GM12878 (cell line): ENCODE results near the gene ADAMTS18. TPM values are rescaled to one million over a fixed set of nuclear protein-coding genes. Genes with fewer than 3 reads are reported as not detected.

Source experiments
- ATAC-seq: fragments of 200-7000 bp; cut with Tn5 transposase; 3 replicates; pipeline ENCODE4 v1.9.1; 2020; ENCODE audit warnings: mild to moderate bottlenecking, moderate library complexity
- BruUV-seq: library from RNA; stranded (reverse); fragments of 400-500 nt; replicated peaks from 2 replicates; lab custom pipeline; 2021; lab: Mats Ljungman, UMichigan
- CTCF ChIA-PET: fragments of 300-600 bp; sonication (Branson Sonifier 250); formaldehyde crosslinking; extraction: SDS; loops from one replicate; lab custom pipeline; 2021; ENCODE audit warnings: inconsistent platforms; lab: Yijun Ruan, JAX
- POLR2A ChIA-PET: fragments of 350-600 bp; formaldehyde crosslinking; extraction: SDS; loops from one replicate; lab custom pipeline; 2021; ENCODE audit warnings: inconsistent platforms; lab: Charles Lee
- RAD21 ChIA-PET: fragments of 300-600 bp; sonication (Branson Sonifier 250); formaldehyde crosslinking; loops from one replicate; lab custom pipeline; 2023; ENCODE audit warnings: antibody characterized with exemption; ENCODE audit not compliant: unreplicated experiment; lab: Charles Lee
- SMC1A ChIA-PET: fragments of 300-600 bp; sonication (Branson Sonifier 250); formaldehyde crosslinking; loops from one replicate; lab custom pipeline; 2023; ENCODE audit not compliant: unreplicated experiment, uncharacterized antibody; lab: Charles Lee
- DNase-seq: peaks from one replicate; pipeline ENCODE4 v3.0.0-alpha.2; 2011; ENCODE audit warnings: low read depth, low spot score
- FAIRE-seq: peaks from 3 replicates; lab custom pipeline; 2011; peaks lifted over from hg19 to GRCh38; lab: Jason Lieb, UNC
- H2AFZ ChIP-seq: 2 replicates; pipeline ENCODE4 v1.6.0; 2011; ENCODE audit warnings: low read depth, low read length, control low read depth; ENCODE audit not compliant: control insufficient read depth
- H3K27ac ChIP-seq: 2 replicates; pipeline ENCODE4 v1.5.1; 2011; ENCODE audit warnings: control low read depth; ENCODE audit not compliant: control insufficient read depth, insufficient read depth
- H3K27me3 ChIP-seq, 2 experiments: replicated peaks in 1 of 2; 2 replicates each; pipeline versions ENCODE4 v1.6.0 to v1.6.1; 2011; ENCODE audit warnings: low read length in 1 of 2; ENCODE audit not compliant: control insufficient read depth in 2 of 2, insufficient read depth in 2 of 2
- H3K36me3 ChIP-seq, 2 experiments: 2 replicates each; pipeline ENCODE4 v1.5.1; 2011; ENCODE audit warnings: low read length in 1 of 2; ENCODE audit not compliant: control insufficient read depth in 2 of 2, insufficient read depth in 2 of 2
- H3K4me1 ChIP-seq: 2 replicates; pipeline ENCODE4 v1.6.1; 2011; ENCODE audit warnings: mild to moderate bottlenecking, low read length, moderate library complexity, mixed read lengths; ENCODE audit not compliant: control insufficient read depth, insufficient read depth
- H3K4me2 ChIP-seq: 2 replicates; pipeline ENCODE4 v1.6.0; 2011; ENCODE audit warnings: control low read depth; ENCODE audit not compliant: control insufficient read depth, insufficient read depth
- H3K4me3 ChIP-seq: fragments of 200-600 bp; sonication (generic); 2 replicates; pipeline ENCODE4 v1.5.1; 2016
- H3K79me2 ChIP-seq: 2 replicates; pipeline ENCODE4 v1.6.0; 2011; ENCODE audit warnings: low read length; ENCODE audit not compliant: control insufficient read depth, insufficient read depth
- H3K9ac ChIP-seq: 2 replicates; pipeline ENCODE4 v1.8.0; 2011; ENCODE audit warnings: low read length, control low read depth, mixed read lengths; ENCODE audit not compliant: control insufficient read depth, insufficient read depth
- H3K9me3 ChIP-seq: replicated peaks from 3 replicates; pipeline ENCODE4 v1.5.1; 2011; ENCODE audit warnings: mild to moderate bottlenecking, low read length; ENCODE audit not compliant: control insufficient read depth, insufficient read depth
- H4K20me1 ChIP-seq: 2 replicates; pipeline ENCODE4 v1.6.0; 2011; ENCODE audit not compliant: control insufficient read depth, insufficient read depth
- ATF7 ChIP-seq: fragments of 450-650 bp; IDR thresholded peaks from 2 replicates; pipeline ENCODE4 v1.6.1; 2016; ENCODE audit warnings: low read depth, mild to moderate bottlenecking
- E2F4 ChIP-seq: IDR thresholded peaks from 2 replicates; pipeline ENCODE4 v1.6.1; 2012; ENCODE audit warnings: low read depth, low read length, improper control_type of control experiment
- EZH2 ChIP-seq: IDR thresholded peaks from 2 replicates; pipeline ENCODE4 v1.6.1; 2012; ENCODE audit warnings: low read depth, mild to moderate bottlenecking, control low read depth, inconsistent platforms, low read length, borderline replicate concordance; ENCODE audit not compliant: control insufficient read depth
- IRF4 ChIP-seq: IDR thresholded peaks from 2 replicates; pipeline ENCODE4 v1.6.1; 2011; ENCODE audit warnings: low read depth, low read length
- MEF2B ChIP-seq: fragments of 450-650 bp; IDR thresholded peaks from 2 replicates; pipeline ENCODE4 v1.6.1; 2018; ENCODE audit warnings: mild to moderate bottlenecking, moderate library complexity; ENCODE audit not compliant: partially characterized antibody, poor library complexity, severe bottlenecking
- MXI1 ChIP-seq: fragments of 150-350 bp; IDR thresholded peaks from 2 replicates; pipeline ENCODE4 v1.6.1; 2011; ENCODE audit warnings: low read depth, mild to moderate bottlenecking, inconsistent platforms, low read length, improper control_type of control experiment
- NFIC ChIP-seq: IDR thresholded peaks from 2 replicates; pipeline ENCODE4 v1.6.1; 2012; ENCODE audit warnings: low read depth, mild to moderate bottlenecking, inconsistent platforms, low read length, moderate library complexity
- PAX5 ChIP-seq: IDR thresholded peaks from 2 replicates; pipeline ENCODE4 v1.6.1; 2011; ENCODE audit warnings: low read depth, low read length, borderline replicate concordance
- POLR2A ChIP-seq: IDR thresholded peaks from 2 replicates; pipeline ENCODE4 v1.6.1; 2011; ENCODE audit warnings: low read depth, mild to moderate bottlenecking, low read length
- SMC3 ChIP-seq: IDR thresholded peaks from 2 replicates; pipeline ENCODE4 v1.6.1; 2011; ENCODE audit warnings: low read length, improper control_type of control experiment, borderline replicate concordance
- SPI1 ChIP-seq: IDR thresholded peaks from 2 replicates; pipeline ENCODE4 v1.6.1; 2011; ENCODE audit warnings: low read depth, mild to moderate bottlenecking, low read length, moderate library complexity, borderline replicate concordance; ENCODE audit not compliant: insufficient read depth
- SUZ12 ChIP-seq: fragments of 200-600 bp; sonication (generic); IDR thresholded peaks from one replicate; pipeline ENCODE4 v1.6.1; 2018; ENCODE audit warnings: antibody characterized with exemption, mild to moderate bottlenecking; ENCODE audit not compliant: unreplicated experiment
- TCF7 ChIP-seq: IDR thresholded peaks from 2 replicates; pipeline ENCODE4 v1.6.1; 2014; ENCODE audit warnings: antibody characterized with exemption, borderline replicate concordance
- ZBED1 ChIP-seq: IDR thresholded peaks from 2 replicates; pipeline ENCODE4 v1.6.1; 2016; ENCODE audit warnings: borderline replicate concordance
- ZBTB40 ChIP-seq: fragments of 450-650 bp; IDR thresholded peaks from 2 replicates; pipeline ENCODE4 v1.6.1; 2016; ENCODE audit warnings: mild to moderate bottlenecking, moderate library complexity, borderline replicate concordance
- ZNF384 ChIP-seq: IDR thresholded peaks from 2 replicates; pipeline ENCODE4 v1.6.1; 2012; ENCODE audit warnings: low read depth, mild to moderate bottlenecking, low read length, improper control_type of control experiment, borderline replicate concordance
- ZNF622 ChIP-seq: fragments of 450-650 bp; IDR thresholded peaks from 2 replicates; pipeline ENCODE4 v1.6.1; 2017; ENCODE audit warnings: mild to moderate bottlenecking, inconsistent platforms
- WGBS: methylation state at CpG from one replicate; pipeline ENCODE4 v1.1.6; 2016; ENCODE audit warnings: low lambda C conversion rate; ENCODE audit not compliant: insufficient replicate concordance, insufficient coverage; ENCODE audit errors: missing lambda C conversion rate; 5-methylcytosine and 5-hydroxymethylcytosine counted together
- in situ Hi-C: fragments of 300-500 bp; cut with MboI; formaldehyde crosslinking; loops from 9 replicates; pipeline ENCODE4 v1.14.3; 2018; ENCODE audit warnings: mixed read lengths
- intact Hi-C: fragments of 100-400 bp; cut with micrococcal nuclease; formaldehyde crosslinking; loops from one replicate; pipeline ENCODE4 v1.14.2; 2022; ENCODE audit not compliant: unreplicated experiment
- polyA plus RNA-seq, 11 experiments: library from polyadenylated mRNA; depleted of rRNA in 4 of 11; unstranded in 6 of 11; stranded (reverse) in 5 of 11; fragments of >200 nt; fragmentation: Nextera tagmentation in 4 of 11; fragmentation: Illumina TruSeq in 1 of 11; extraction: Ambion mirVana in 4 of 11; extraction: Trizol in 1 of 11; gene quantifications; 1 replicate in 1 of 11; 2 replicates in 10 of 11; pipeline versions ENCODE4 v1.2.1 to v1.2.3, GENCODE V29; 2011 to 2016; ENCODE audit warnings: inconsistent platforms in 2 of 11, missing spikeins in 2 of 11, low read depth in 1 of 11
- total RNA-seq, 4 experiments: library from RNA; depleted of rRNA in 3 of 4; stranded (reverse); fragments of >200 nt in 3 of 4; fragmentation: Illumina TruSeq in 1 of 4; extraction: Trizol in 1 of 4; gene quantifications; 2 replicates each; pipeline versions ENCODE4 v1.2.1 to v1.2.3, GENCODE V29; 2013 to 2021
- TF ChIP-seq, protein P1 (sequence below), 3 experiments: IDR thresholded peaks in 2 of 3; conservative IDR thresholded peaks in 1 of 3; 2 replicates each; pipeline ENCODE4 v1.5.1; 2011; ENCODE audit warnings: low read depth in 3 of 3, low read length in 3 of 3, mild to moderate bottlenecking in 3 of 3, control low read depth in 2 of 3, moderate library complexity in 2 of 3, inconsistent platforms in 1 of 3, mixed read lengths in 1 of 3; ENCODE audit not compliant: control insufficient read depth in 2 of 3, insufficient read depth in 1 of 3; ENCODE audit errors: extremely low read depth in 1 of 3

The ADAMTS18 gene
- total and polyA plus RNA-seq, 10 of the 15 experiments (the other 5 are each of a cell fraction or from before 2014, with no cell fraction given) = not detected

GRCh38 chr16:77450790-77451487, 16.1 kb upstream of the ADAMTS18 start:
- Histone ChIP-seq H2AFZ (no peak overlapping the region), H3K4me2 (no peak overlapping the region), H3K27me3 (no peaks in the 10 kb centered on the region), H3K79me2 (no peaks in the 10 kb centered on the region), H3K36me3 (no peaks in the 10 kb centered on the region), H3K9me3 (no peaks in the 10 kb centered on the region), H3K9ac (no peak overlapping the region), H3K4me1 (no peaks in the 10 kb centered on the region), H3K27ac (no peak overlapping the region), H3K4me3 (no peak overlapping the region), H4K20me1 (no peaks in the 10 kb centered on the region)
- BruUV-seq = no TSS peak
- CTCF ChIA-PET = interaction anchor here (0.7 kb wide), 1 partner anchor 1164 kb away, joined by 3 read pairs; no protein-coding TSS in a partner anchor
- FAIRE-seq = no peak
- POLR2A ChIA-PET = no interaction called here
- 26% methylated on average over 5 of the region's 5 CpGs for WGBS
- in situ Hi-C loops = no loop called here
- no peak for DNase-seq
- SMC1A ChIA-PET = no interaction called here
- ATAC-seq = no peak
- intact Hi-C loops = loop anchor here (2.0 kb wide), 1 partner anchor 212 kb away; no protein-coding TSS in a partner anchor
- RAD21 ChIA-PET = no interaction called here
- TF ChIP-seq SUZ12 (no peak), NFIC (no peak), SMC3 (no peak), SPI1 (no peak), IRF4 (no peak), ZNF384 (no peak), ZBTB40 (no peak), MEF2B (no peak), E2F4 (no peak), TCF7 (no peak), ZBED1 (no peak), EZH2 (no peak), ATF7 (no peak), ZNF622 (no peak), POLR2A (no peak), PAX5 (no peak), MXI1 (no peak)
- TF ChIP-seq, protein P1, sequence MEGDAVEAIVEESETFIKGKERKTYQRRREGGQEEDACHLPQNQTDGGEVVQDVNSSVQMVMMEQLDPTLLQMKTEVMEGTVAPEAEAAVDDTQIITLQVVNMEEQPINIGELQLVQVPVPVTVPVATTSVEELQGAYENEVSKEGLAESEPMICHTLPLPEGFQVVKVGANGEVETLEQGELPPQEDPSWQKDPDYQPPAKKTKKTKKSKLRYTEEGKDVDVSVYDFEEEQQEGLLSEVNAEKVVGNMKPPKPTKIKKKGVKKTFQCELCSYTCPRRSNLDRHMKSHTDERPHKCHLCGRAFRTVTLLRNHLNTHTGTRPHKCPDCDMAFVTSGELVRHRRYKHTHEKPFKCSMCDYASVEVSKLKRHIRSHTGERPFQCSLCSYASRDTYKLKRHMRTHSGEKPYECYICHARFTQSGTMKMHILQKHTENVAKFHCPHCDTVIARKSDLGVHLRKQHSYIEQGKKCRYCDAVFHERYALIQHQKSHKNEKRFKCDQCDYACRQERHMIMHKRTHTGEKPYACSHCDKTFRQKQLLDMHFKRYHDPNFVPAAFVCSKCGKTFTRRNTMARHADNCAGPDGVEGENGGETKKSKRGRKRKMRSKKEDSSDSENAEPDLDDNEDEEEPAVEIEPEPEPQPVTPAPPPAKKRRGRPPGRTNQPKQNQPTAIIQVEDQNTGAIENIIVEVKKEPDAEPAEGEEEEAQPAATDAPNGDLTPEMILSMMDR (IDR thresholded peaks at IDR 0.05 in 2 of 3, conservative IDR thresholded peaks at IDR 0.05 in 1 of 3; ENCODE audit: control insufficient read depth in 2 of 3, extremely low read depth in 1 of 3, insufficient read depth in 1 of 3, low read depth in 3 of 3, low read length in 3 of 3) = no peak
